NB4 (cell line): ENCODE data around the gene EZR.

Source experiments
- DNase-seq: peaks from one replicate; pipeline ENCODE4 v3.0.0; 2010; ENCODE audit warnings: low read depth
- H3K4me3 ChIP-seq: one replicate; pipeline ENCODE4 v1.5.1; 2011; ENCODE audit warnings: mild to moderate bottlenecking, low read depth, low read length, moderate library complexity
- MYC ChIP-seq: IDR thresholded peaks from 2 replicates; pipeline ENCODE4 v1.6.1; 2011; ENCODE audit warnings: low read depth, low read length
- POLR2A ChIP-seq: IDR thresholded peaks from 2 replicates; pipeline ENCODE4 v1.6.1; 2011; ENCODE audit warnings: mild to moderate bottlenecking; ENCODE audit not compliant: insufficient read length; ENCODE audit errors: extremely low read depth
- TF ChIP-seq, protein P1 (sequence below): IDR thresholded peaks from 2 replicates; pipeline ENCODE4 v1.6.1; 2011; ENCODE audit warnings: low read depth, low read length
- TF ChIP-seq, protein P2 (sequence below): IDR thresholded peaks from one replicate; pipeline ENCODE4 v1.5.1; 2012; ENCODE audit warnings: low read depth, low read length

EZR gene

DNA sequence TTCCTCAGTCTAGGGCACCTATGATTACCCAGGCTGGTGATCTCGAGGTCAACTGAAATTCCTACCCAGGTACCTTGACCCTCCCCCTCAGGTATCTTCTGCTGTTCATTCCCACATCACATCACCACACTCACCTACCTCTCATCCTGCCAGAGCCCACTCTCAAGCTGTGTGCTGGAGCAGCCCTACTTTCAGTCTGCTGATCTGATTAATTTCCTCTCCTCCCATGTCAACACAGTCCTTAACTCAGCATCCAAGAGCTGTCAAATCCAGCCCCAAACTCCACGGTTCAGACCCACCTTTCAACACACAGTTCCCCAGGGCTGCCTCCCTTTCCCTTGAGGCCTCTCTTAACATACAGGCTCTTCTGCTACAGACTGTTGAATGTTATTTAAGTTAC lies 42.4 kb downstream of the EZR start:
- no peak for TF ChIP-seq POLR2A
- TF ChIP-seq, protein P1, sequence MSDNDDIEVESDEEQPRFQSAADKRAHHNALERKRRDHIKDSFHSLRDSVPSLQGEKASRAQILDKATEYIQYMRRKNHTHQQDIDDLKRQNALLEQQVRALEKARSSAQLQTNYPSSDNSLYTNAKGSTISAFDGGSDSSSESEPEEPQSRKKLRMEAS = no peak
- TF ChIP-seq, protein P2, sequence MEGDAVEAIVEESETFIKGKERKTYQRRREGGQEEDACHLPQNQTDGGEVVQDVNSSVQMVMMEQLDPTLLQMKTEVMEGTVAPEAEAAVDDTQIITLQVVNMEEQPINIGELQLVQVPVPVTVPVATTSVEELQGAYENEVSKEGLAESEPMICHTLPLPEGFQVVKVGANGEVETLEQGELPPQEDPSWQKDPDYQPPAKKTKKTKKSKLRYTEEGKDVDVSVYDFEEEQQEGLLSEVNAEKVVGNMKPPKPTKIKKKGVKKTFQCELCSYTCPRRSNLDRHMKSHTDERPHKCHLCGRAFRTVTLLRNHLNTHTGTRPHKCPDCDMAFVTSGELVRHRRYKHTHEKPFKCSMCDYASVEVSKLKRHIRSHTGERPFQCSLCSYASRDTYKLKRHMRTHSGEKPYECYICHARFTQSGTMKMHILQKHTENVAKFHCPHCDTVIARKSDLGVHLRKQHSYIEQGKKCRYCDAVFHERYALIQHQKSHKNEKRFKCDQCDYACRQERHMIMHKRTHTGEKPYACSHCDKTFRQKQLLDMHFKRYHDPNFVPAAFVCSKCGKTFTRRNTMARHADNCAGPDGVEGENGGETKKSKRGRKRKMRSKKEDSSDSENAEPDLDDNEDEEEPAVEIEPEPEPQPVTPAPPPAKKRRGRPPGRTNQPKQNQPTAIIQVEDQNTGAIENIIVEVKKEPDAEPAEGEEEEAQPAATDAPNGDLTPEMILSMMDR = no peak
- TF ChIP-seq MYC = no peak
- H3K4me3 ChIP-seq = no peak overlapping the region
- DNase-seq = no peak

DNA sequence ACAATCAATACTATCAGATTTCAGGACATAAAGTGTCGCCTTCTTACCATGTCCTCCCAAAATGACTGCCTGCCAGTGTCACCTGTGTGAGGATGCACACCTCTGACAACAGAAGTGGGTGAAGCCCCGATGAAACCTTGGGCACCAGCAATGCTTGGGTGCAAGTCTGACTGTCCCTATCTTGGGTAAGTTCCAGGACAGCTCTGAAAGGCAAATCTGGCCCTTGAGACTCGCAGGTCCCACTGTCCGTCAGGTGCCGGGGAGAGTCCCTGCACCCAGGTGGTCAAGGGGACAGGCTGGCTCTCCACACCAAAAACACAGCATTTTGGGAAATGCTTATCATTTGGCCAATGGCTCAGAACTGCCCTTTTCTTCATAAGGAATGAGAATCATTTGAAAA lies 43.3 kb downstream of the EZR start:
- no peak overlapping the region for H3K4me3 ChIP-seq
- TF ChIP-seq, protein P2 = no peak
- TF ChIP-seq POLR2A (no peak), MYC (no peak)
- TF ChIP-seq, protein P1 = no peak
- no peak for DNase-seq

DNA sequence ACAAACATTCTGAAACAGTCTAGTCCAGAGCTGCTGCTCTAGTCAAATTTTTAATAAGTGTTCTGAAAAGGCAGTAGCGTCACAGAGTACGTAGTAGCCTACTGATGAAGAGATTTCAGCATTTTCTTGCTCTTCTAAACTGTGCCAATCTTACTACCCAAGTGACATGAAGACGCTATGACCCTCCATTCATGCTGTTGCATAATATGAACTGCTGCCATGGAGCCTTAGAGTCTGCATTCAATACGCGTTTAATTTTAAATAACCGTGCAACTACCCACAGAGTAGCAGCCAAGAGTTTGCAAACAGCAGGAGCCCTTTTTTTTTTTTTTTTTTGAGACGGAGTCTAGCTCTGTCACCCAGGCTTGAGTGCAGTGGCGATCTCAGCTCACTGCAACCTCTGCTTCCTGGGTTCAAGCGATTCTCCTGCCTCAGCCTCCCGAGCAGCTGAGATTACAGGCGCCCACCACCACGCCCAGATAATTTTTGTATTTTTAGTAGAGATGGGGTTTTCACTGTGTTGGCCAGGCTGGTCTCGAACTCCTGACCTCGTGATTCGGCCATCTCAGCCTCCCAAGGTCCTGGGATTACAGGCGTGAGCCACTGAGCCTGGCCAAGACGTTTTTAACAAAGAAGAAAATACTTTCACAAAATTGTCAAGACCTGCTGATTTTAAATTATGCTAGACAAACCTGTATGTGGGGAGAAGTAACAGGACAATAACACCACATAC lies 44.3 kb downstream of the EZR start:
- DNase-seq = no peak
- H3K4me3 ChIP-seq = no peak overlapping the region
- TF ChIP-seq, protein P2 = no peak
- TF ChIP-seq MYC (no peak), POLR2A (no peak)
- TF ChIP-seq, protein P1 = no peak

DNA sequence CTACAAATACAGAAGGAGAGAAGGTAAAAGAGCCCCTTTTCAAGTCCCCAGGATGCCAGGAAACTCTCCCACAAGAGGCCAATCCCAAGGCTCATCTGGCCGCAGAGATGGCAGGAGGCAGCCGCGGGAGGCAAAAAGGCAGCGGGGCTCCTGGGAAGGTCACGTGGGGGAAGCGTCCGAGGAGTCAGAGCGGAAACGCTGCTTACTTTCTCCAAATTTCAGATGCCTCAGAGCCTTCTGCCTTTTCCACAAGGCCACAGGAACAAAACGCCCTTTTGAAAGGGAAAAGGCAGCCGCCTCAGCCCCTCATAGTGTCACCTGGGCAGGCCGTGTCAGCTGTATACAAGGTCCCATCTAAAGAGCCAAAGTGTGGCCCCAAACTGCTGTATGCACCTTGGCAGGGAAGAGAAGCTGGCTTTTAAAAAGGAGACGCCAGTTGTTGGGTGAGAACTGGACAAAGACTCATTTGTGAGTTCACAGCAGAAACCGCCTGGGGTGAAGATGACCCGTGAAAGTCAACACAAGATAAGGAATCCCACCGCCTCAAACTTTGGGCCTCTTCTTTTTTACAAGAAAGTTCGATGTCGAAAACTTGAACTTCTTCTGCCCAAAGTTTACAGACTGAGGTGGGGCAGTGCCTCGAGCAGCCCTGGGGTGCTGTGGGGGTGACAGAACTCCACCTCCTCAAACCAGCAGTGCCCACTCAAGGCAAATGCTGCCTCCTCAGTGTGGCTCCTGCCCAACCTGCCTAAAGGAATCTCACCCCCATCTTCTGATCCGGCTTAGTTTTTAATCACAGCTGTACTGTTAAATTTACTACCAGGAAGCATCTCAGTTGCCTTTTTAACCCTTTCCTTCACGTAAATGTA lies 45.4 kb downstream of the EZR start:
- DNase-seq = no peak
- TF ChIP-seq, protein P2 = no peak
- TF ChIP-seq, protein P1 = no peak
- TF ChIP-seq MYC = no peak
- no peak for TF ChIP-seq POLR2A
- H3K4me3 ChIP-seq = no peak overlapping the region

DNA sequence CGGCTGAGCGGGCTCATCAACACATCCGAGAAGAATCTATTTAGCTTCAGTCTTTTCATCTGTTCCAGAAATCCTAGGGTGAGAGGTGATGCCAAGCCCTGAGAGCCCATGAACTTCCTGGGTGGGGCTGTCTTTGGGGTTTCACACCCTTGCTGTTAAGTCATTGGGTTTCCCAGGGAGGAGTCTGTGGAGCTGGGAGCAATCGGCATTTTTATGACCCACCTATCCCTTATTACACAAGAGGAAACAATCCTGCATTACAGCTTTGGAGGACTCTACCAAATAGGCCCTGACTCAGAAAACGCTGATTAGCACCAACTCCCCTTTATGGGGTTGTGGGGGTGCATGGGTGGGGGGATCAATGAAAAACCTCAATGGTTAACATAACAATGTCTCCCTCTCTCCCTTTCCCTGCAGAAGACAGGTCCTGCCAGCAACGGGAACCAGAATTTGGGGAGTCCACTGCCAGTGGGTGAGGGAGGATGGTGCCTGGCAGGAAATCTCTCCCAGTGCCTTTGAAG lies 46.3 kb downstream of the EZR start:
- TF ChIP-seq POLR2A (no peak), MYC (no peak)
- TF ChIP-seq, protein P2 = no peak
- TF ChIP-seq, protein P1 = no peak
- no peak for DNase-seq
- no peak overlapping the region for H3K4me3 ChIP-seq
